ENCODE measurements around the gene MPC1. TPM values are rescaled to one million over a fixed set of nuclear protein-coding genes. Genes with fewer than 3 reads are reported as not detected.
A peak's percentile ranks its signal among the peaks of the same experiment; 100 is the strongest.

The MPC1 gene
- total RNA-seq, 4 donors from 2014 or later = 90.8 to 131 (median 129) TPM

- no peak for TF ChIP-seq CTCF (IDR thresholded peaks at IDR 0.05)
- TF ChIP-seq POLR2A (IDR thresholded peaks at IDR 0.05) = peak; percentile 91
- H3K9me3 ChIP-seq = no peaks in the 10 kb centered on the region
- WGBS, 2 donors (ENCODE audit: low coverage in 1 of 2) = 0% methylated on average over 29 of the region's 46 CpGs; no CpG with 5 or more reads in 1 of the 2 donors
- DNase-seq = no peak
- in situ Hi-C loops (cut with MboI; ENCODE audit: low pct_ligation_motif_present in 1 of 4, low pct_unique_long_range_greater_than_20kb in 1 of 4, low sequenced_read_pairs in 3 of 4) = loop anchor here in 1 of 4 donors (25.0 kb wide), 1 partner anchor 495 kb away; no protein-coding TSS in a partner anchor
- peak overlapping the region; percentile 72 to 95 (median 85) for H3K4me3 ChIP-seq
- H3K27me3 ChIP-seq = no peaks in the 10 kb centered on the region
- peaks cover 0 to 25% (median 8%) of the 10 kb centered on the region in 4 donors for H3K4me1 ChIP-seq
- peak overlapping the region; percentile 96 to 99 (median 98) for H3K27ac ChIP-seq
- intact Hi-C loops (cut with DNase I; ENCODE audit: low total_unique reads) = no loop called here
- H3K36me3 ChIP-seq = no peaks in the 10 kb centered on the region
Measured at GRCh38 chr6:166382500-166382932, 224 bp downstream of the MPC1 start.

- intact Hi-C loops (cut with DNase I; ENCODE audit: low total_unique reads) (no loop called here), in situ Hi-C loops (cut with MboI; ENCODE audit: low pct_ligation_motif_present in 1 of 4, low pct_unique_long_range_greater_than_20kb in 1 of 4, low sequenced_read_pairs in 3 of 4) (loop anchor here in 1 of 4 donors (25.0 kb wide), 1 partner anchor 495 kb away; no protein-coding TSS in a partner anchor)
- H3K36me3 ChIP-seq = no peaks in the 10 kb centered on the region
- TF ChIP-seq CTCF (IDR thresholded peaks at IDR 0.05) = peak; percentile 72 to 95 (median 82)
- peak; percentile 77 for TF ChIP-seq POLR2A (IDR thresholded peaks at IDR 0.05)
- TF ChIP-seq POLR2AphosphoS5 (IDR thresholded peaks at IDR 0.05) = peak; percentile 52 to 81 (median 79)
- TF ChIP-seq EP300 (IDR thresholded peaks at IDR 0.05; ENCODE audit: low read depth) = no peak
- 0 to 1% methylated on average over 4 to 46 of the region's 49 CpGs for WGBS, 2 donors (ENCODE audit: low coverage in 1 of 2)
- DNase-seq = peak; percentile 93
- peaks cover 0 to 25% (median 8%) of the 10 kb centered on the region in 4 donors for H3K4me1 ChIP-seq
- H3K9me3 ChIP-seq = no peaks in the 10 kb centered on the region
- peak overlapping the region; percentile 96 to 99 (median 98) for H3K27ac ChIP-seq
- no peaks in the 10 kb centered on the region for H3K27me3 ChIP-seq
- peak overlapping the region; percentile 72 to 95 (median 85) for H3K4me3 ChIP-seq
Measured at GRCh38 chr6:166381733-166382499, 824 bp downstream of the MPC1 start.

- peak overlapping the region; percentile 72 to 95 (median 85) for H3K4me3 ChIP-seq
- no peaks in the 10 kb centered on the region for H3K9me3 ChIP-seq
- no peak for TF ChIP-seq CTCF (IDR thresholded peaks at IDR 0.05)
- TF ChIP-seq POLR2A (IDR thresholded peaks at IDR 0.05) = no peak
- TF ChIP-seq POLR2AphosphoS5 (IDR thresholded peaks at IDR 0.05) = no peak
- no peak for TF ChIP-seq EP300 (IDR thresholded peaks at IDR 0.05; ENCODE audit: low read depth)
- in situ Hi-C loops (cut with MboI; ENCODE audit: low pct_ligation_motif_present in 1 of 4, low pct_unique_long_range_greater_than_20kb in 1 of 4, low sequenced_read_pairs in 3 of 4) = loop anchor here in 1 of 4 donors (25.0 kb wide), 1 partner anchor 494 kb away; no protein-coding TSS in a partner anchor
- H3K27ac ChIP-seq = peak overlapping the region; percentile 96 to 99 (median 98)
- intact Hi-C loops (cut with DNase I; ENCODE audit: low total_unique reads) = no loop called here
- no peaks in the 10 kb centered on the region for H3K36me3 ChIP-seq
- peaks cover 0 to 25% (median 8%) of the 10 kb centered on the region in 4 donors for H3K4me1 ChIP-seq
- WGBS, 2 donors (ENCODE audit: low coverage in 1 of 2) = 24 to 25% methylated on average over 6 of the region's 6 CpGs
- no peaks in the 10 kb centered on the region for H3K27me3 ChIP-seq
- DNase-seq = no peak
Measured at GRCh38 chr6:166381381-166381732, 1.4 kb downstream of the MPC1 start.

DNA sequence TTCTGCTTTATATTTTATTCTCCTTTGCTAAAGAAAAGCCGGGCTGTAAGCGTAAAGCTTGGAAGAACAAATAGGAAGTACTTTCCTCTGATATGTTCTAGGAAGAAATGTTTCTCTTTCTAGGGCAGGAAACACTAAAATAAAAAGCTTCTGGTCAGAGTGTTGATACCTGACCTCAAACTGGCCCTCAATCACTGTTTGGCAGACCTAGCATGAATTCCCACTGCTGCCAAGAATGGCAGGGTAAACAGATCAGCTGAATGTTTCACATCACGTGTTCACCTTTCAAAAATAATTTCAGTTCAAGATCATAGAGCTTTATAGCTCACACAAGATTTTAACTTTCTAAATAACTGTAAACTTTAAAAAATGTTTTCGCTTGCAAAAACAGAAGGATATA lies 2.9 kb downstream of the MPC1 start:
- no peak for TF ChIP-seq POLR2A (IDR thresholded peaks at IDR 0.05)
- no peak for TF ChIP-seq EP300 (IDR thresholded peaks at IDR 0.05; ENCODE audit: low read depth)
- TF ChIP-seq POLR2AphosphoS5 (IDR thresholded peaks at IDR 0.05) = no peak
- TF ChIP-seq CTCF (IDR thresholded peaks at IDR 0.05) = no peak
- Histone ChIP-seq H3K27ac (no peak overlapping the region), H3K27me3 (no peaks in the 10 kb centered on the region), H3K4me3 (no peak overlapping the region), H3K4me1 (peaks cover 0 to 25% (median 8%) of the 10 kb centered on the region in 4 donors), H3K9me3 (no peaks in the 10 kb centered on the region), H3K36me3 (no peaks in the 10 kb centered on the region)
- no peak for DNase-seq
- intact Hi-C loops (cut with DNase I; ENCODE audit: low total_unique reads) = no loop called here
- in situ Hi-C loops (cut with MboI; ENCODE audit: low pct_ligation_motif_present in 1 of 4, low pct_unique_long_range_greater_than_20kb in 1 of 4, low sequenced_read_pairs in 3 of 4) = loop anchor here in 1 of 4 donors (25.0 kb wide), 1 partner anchor 492 kb away; no protein-coding TSS in a partner anchor
- WGBS, 2 donors (ENCODE audit: low coverage in 1 of 2) = 82 to 90% methylated on average over 4 of the region's 4 CpGs

Data from transverse colon (tissue), 4 donors.